ENCODE data around the gene QDPR. TPM values are rescaled to one million over a fixed set of nuclear protein-coding genes. Genes with fewer than 3 reads are reported as not detected.

QDPR gene
- 42.1 to 65.6 TPM (median 65.6 TPM) in 3 replicates for polyA plus RNA-seq
- polyA plus RNA-seq (2011; ENCODE audit: low read depth) = 38.4 TPM
- 61.2 and 74.3 TPM in 2 replicates for polyA plus RNA-seq (2011; cell fraction: cytosol; rRNA removed)
- 35.8 and 36.7 TPM in 2 replicates for polyA plus RNA-seq (2011; cell fraction: nucleus; rRNA removed)
- polyA plus RNA-seq (2012; ENCODE audit: low replicate concordance) = 22.1 and 56.1 TPM in 2 replicates
- 37.4 to 65.3 TPM (median 50.2 TPM) in 3 replicates for polyA minus RNA-seq
- polyA minus RNA-seq (2011; cell fraction: cytosol; rRNA and poly(A)+ RNA removed) = 29.5 TPM
- polyA minus RNA-seq (2011; cell fraction: nucleus; rRNA and poly(A)+ RNA removed) = 16.0 and 21.1 TPM in 2 replicates

DNA sequence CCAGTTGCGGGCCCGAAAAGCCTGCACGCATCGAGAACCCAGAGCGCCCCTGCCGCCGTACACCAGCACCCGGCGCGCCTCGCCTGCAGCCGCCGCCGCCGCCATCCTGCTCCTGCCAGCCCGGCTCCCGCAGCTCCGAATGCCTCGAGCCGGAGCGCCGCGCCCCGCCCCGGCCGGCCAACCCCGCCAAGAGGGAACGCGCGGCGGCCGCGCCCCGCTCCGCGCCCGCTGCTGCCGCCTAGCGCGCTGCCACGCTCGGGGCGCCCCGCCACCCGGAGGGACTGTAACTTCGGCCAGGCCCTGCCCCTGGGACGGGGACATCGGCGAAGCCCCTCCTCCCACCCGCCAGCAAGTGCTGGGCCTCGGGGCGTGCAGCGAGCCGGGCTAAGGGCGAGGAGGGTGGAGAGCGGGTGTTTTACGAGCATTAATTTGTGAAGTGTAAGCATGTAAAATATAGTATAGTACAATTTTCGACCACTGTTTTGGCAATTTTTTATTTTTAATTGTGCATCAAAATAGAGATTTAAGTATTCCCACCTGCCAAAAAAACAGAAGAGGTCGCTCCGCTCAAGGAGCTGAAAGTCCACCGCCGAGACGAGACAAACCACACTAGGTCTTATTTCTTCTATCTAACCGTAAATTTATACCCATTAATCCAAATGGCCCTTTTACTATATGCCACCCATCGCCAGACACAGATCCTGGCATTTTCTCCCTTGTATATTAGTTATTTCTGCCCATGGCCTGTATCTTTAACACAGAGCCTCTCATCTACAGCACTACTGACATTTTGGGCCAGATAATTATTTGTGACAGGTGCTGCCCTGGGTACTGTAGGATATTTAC, at the start of gene QDPR:
Gene QDPR (minus strand): TSS at position 141 of the 846 bp plus-strand sequence. CDS start 36 bp downstream, at position 105.
- H3K9ac ChIP-seq (ENCODE audit: control insufficient read depth, extremely low read depth, insufficient read depth, low read length) = peak within 1 kb of the TSS; percentile 86
- no peak for TF ChIP-seq EZH2 (IDR thresholded peaks at IDR 0.05; ENCODE audit: low read length)
- TF ChIP-seq, protein P1, sequence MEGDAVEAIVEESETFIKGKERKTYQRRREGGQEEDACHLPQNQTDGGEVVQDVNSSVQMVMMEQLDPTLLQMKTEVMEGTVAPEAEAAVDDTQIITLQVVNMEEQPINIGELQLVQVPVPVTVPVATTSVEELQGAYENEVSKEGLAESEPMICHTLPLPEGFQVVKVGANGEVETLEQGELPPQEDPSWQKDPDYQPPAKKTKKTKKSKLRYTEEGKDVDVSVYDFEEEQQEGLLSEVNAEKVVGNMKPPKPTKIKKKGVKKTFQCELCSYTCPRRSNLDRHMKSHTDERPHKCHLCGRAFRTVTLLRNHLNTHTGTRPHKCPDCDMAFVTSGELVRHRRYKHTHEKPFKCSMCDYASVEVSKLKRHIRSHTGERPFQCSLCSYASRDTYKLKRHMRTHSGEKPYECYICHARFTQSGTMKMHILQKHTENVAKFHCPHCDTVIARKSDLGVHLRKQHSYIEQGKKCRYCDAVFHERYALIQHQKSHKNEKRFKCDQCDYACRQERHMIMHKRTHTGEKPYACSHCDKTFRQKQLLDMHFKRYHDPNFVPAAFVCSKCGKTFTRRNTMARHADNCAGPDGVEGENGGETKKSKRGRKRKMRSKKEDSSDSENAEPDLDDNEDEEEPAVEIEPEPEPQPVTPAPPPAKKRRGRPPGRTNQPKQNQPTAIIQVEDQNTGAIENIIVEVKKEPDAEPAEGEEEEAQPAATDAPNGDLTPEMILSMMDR (optimal IDR thresholded peaks at IDR 0.05 in 1 of 3, IDR thresholded peaks at IDR 0.05 in 1 of 3, conservative IDR thresholded peaks at IDR 0.05 in 1 of 3; ENCODE audit: extremely low read depth in 1 of 3, insufficient read depth in 2 of 3, low read length in 3 of 3) = peak in 2 of 3 experiments; percentile 34 to 77
- peak within 1 kb of the TSS; percentile 98 for H3K4me2 ChIP-seq (ENCODE audit: control insufficient read depth, extremely low read depth, insufficient read depth, low read depth, low read length)
- H3K4me3 ChIP-seq (ENCODE audit: control insufficient read depth in 2 of 3, extremely low read depth in 1 of 3, insufficient read depth in 2 of 3, low read depth in 1 of 3, low read length in 3 of 3) = peak within 1 kb of the TSS; percentile 82 to 92 (median 86)
- no peak for FAIRE-seq
- no peak for DNase-seq (ENCODE audit: low read depth, low spot score)
- dilution Hi-C loops (cut with MboI; ENCODE audit: extremely low pct_ligation_motif_present, low sequenced_read_pairs) = no loop called here
- no peaks in the 10 kb centered on the region for H4K20me1 ChIP-seq (ENCODE audit: control insufficient read depth, extremely low read depth, insufficient read depth, low read length)
- H3K4me1 ChIP-seq (ENCODE audit: control insufficient read depth, extremely low read depth, insufficient read depth, low read length) = peaks cover 21% of the 10 kb centered on the region
- H3K79me2 ChIP-seq (ENCODE audit: control insufficient read depth, insufficient read depth, low read length) = peaks cover 15% of the 10 kb centered on the region
- peaks cover 2% of the 10 kb centered on the region for H3K9me1 ChIP-seq (ENCODE audit: control insufficient read depth, extremely low read depth, insufficient read depth, low read length)
- peak within 1 kb of the TSS; percentile 90 for H2AFZ ChIP-seq (ENCODE audit: control insufficient read depth, low read length)
- peaks cover 4% of the 10 kb centered on the region for H3K27me3 ChIP-seq (ENCODE audit: control insufficient read depth, extremely low read depth, insufficient read depth, low read length)
- H3K27ac ChIP-seq (ENCODE audit: control insufficient read depth, insufficient read depth, low read length) = peak within 1 kb of the TSS; percentile 76
- H3K9me3 ChIP-seq (ENCODE audit: control insufficient read depth, low read depth, low read length) = no peaks in the 10 kb centered on the region
- H3K36me3 ChIP-seq (ENCODE audit: control insufficient read depth in 2 of 2, extremely low read depth in 1 of 2, insufficient read depth in 2 of 2, low read length in 2 of 2) = peaks cover 2% of the 10 kb centered on the region in 2 experiments

DNA sequence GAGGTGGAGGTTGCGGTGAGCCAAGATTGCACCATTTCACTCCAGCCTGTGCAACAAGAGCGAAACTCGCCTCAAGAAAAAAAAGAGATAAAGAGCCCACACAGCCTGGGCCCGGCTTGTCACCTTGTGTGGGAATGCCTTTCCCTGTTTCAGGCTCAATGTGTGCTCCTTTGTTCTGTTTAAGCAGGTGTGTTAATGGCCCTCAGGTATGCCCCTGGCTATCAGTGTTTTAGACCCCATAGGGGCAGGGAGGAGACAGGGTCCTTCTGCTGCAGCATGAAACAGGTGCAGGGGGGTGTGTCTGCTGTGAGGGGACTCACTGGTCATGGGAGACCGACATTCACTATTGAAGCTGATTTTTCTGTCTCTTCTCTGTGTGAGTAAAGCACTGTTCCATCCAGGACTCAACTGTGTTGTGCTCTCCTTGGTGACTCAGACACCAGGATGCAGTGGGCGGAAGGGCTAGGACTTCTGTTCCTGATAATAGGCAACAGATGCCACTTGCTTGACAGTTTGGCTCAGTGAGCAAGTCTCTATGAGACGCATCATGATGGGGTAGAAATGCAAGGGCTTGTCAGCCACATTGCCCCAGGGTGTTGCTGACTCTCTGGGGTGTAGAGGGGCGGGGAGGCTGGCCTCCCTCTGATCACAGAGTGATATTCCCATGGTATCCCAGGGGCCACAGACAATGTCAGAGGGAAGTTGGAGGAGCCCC, 49.5 kb upstream of the QDPR start:
- H3K9ac ChIP-seq (ENCODE audit: control insufficient read depth, extremely low read depth, insufficient read depth, low read length) = no peak overlapping the region
- no peaks in the 10 kb centered on the region for H3K36me3 ChIP-seq (ENCODE audit: control insufficient read depth in 2 of 2, extremely low read depth in 1 of 2, insufficient read depth in 2 of 2, low read length in 2 of 2)
- no peaks in the 10 kb centered on the region for H3K9me3 ChIP-seq (ENCODE audit: control insufficient read depth, low read depth, low read length)
- dilution Hi-C loops (cut with MboI; ENCODE audit: extremely low pct_ligation_motif_present, low sequenced_read_pairs) = no loop called here
- peaks cover 4% of the 10 kb centered on the region for H3K4me1 ChIP-seq (ENCODE audit: control insufficient read depth, extremely low read depth, insufficient read depth, low read length)
- H3K4me3 ChIP-seq (ENCODE audit: control insufficient read depth in 2 of 3, extremely low read depth in 1 of 3, insufficient read depth in 2 of 3, low read depth in 1 of 3, low read length in 3 of 3) = no peak overlapping the region
- no peak overlapping the region for H2AFZ ChIP-seq (ENCODE audit: control insufficient read depth, low read length)
- TF ChIP-seq, protein P1 (optimal IDR thresholded peaks at IDR 0.05 in 1 of 3, IDR thresholded peaks at IDR 0.05 in 1 of 3, conservative IDR thresholded peaks at IDR 0.05 in 1 of 3; ENCODE audit: extremely low read depth in 1 of 3, insufficient read depth in 2 of 3, low read length in 3 of 3) = no peak
- TF ChIP-seq EZH2 (IDR thresholded peaks at IDR 0.05; ENCODE audit: low read length) = no peak
- H3K9me1 ChIP-seq (ENCODE audit: control insufficient read depth, extremely low read depth, insufficient read depth, low read length) = no peaks in the 10 kb centered on the region
- H4K20me1 ChIP-seq (ENCODE audit: control insufficient read depth, extremely low read depth, insufficient read depth, low read length) = no peaks in the 10 kb centered on the region
- no peak overlapping the region for H3K27ac ChIP-seq (ENCODE audit: control insufficient read depth, insufficient read depth, low read length)
- FAIRE-seq (peak; percentile 67), DNase-seq (ENCODE audit: low read depth, low spot score) (no peak)
- no peaks in the 10 kb centered on the region for H3K27me3 ChIP-seq (ENCODE audit: control insufficient read depth, extremely low read depth, insufficient read depth, low read length)
- no peaks in the 10 kb centered on the region for H3K79me2 ChIP-seq (ENCODE audit: control insufficient read depth, insufficient read depth, low read length)
- H3K4me2 ChIP-seq (ENCODE audit: control insufficient read depth, extremely low read depth, insufficient read depth, low read depth, low read length) = no peak overlapping the region
